Ishikawa (cell line): ENCODE measurements around the gene PROK1.
A peak's percentile ranks its signal among the peaks of the same experiment; 100 is the strongest.

ENCODE experiments used
- CEBPB ChIP-seq: IDR thresholded peaks from 2 replicates; pipeline ENCODE4 v1.6.1; 2012
- CREB1 ChIP-seq: IDR thresholded peaks from 2 replicates; pipeline ENCODE4 v1.6.1; 2012; ENCODE audit warnings: low read depth
- EGR1 ChIP-seq: IDR thresholded peaks from 2 replicates; pipeline ENCODE4 v1.6.1; 2012
- EP300 ChIP-seq: IDR thresholded peaks from 2 replicates; pipeline ENCODE4 v1.6.1; 2012; ENCODE audit warnings: borderline replicate concordance
- FOXM1 ChIP-seq: IDR thresholded peaks from 2 replicates; pipeline ENCODE4 v1.6.1; 2012; ENCODE audit warnings: low read depth, borderline replicate concordance
- MAX ChIP-seq: IDR thresholded peaks from 2 replicates; pipeline ENCODE4 v1.6.1; 2012
- NFIC ChIP-seq: IDR thresholded peaks from 2 replicates; pipeline ENCODE4 v1.6.1; 2012
- RAD21 ChIP-seq: IDR thresholded peaks from 2 replicates; pipeline ENCODE4 v1.6.1; 2012; ENCODE audit warnings: low read depth
- REST ChIP-seq: IDR thresholded peaks from 2 replicates; pipeline ENCODE4 v1.6.1; 2012; ENCODE audit warnings: low read depth, mild to moderate bottlenecking
- TAF1 ChIP-seq: IDR thresholded peaks from 2 replicates; pipeline ENCODE4 v1.6.1; 2012; ENCODE audit warnings: low read depth, mild to moderate bottlenecking
- TCF12 ChIP-seq: IDR thresholded peaks from 2 replicates; pipeline ENCODE4 v1.6.1; 2012; ENCODE audit warnings: low read depth
- TEAD4 ChIP-seq: IDR thresholded peaks from 2 replicates; pipeline ENCODE4 v1.6.1; 2012
- USF1 ChIP-seq: IDR thresholded peaks from 2 replicates; pipeline ENCODE4 v1.6.1; 2012
- YY1 ChIP-seq: IDR thresholded peaks from 2 replicates; pipeline ENCODE4 v1.6.1; 2012; ENCODE audit warnings: low read depth
- ZBTB7A ChIP-seq: IDR thresholded peaks from 2 replicates; pipeline ENCODE4 v1.6.1; 2012; ENCODE audit warnings: low read depth

The PROK1 gene

GRCh38 chr1:110443451-110443850 is 7.5 kb upstream of the PROK1 start:
- no peak for TF ChIP-seq FOXM1
- no peak for TF ChIP-seq REST
- no peak for TF ChIP-seq YY1
- TF ChIP-seq MAX: no peak
- TF ChIP-seq CREB1: no peak
- TF ChIP-seq TAF1: no peak
- no peak for TF ChIP-seq CEBPB
- TF ChIP-seq ZBTB7A: no peak
- no peak for TF ChIP-seq TEAD4
- TF ChIP-seq EP300: no peak
- no peak for TF ChIP-seq EGR1
- TF ChIP-seq TCF12: no peak
- no peak for TF ChIP-seq USF1
- no peak for TF ChIP-seq NFIC

- no peak for TF ChIP-seq TEAD4
Observed at GRCh38 chr1:110444561-110444960, 6.4 kb upstream of the PROK1 start.

GRCh38 chr1:110449661-110450651 is 993 bp upstream of the PROK1 start:
- TF ChIP-seq MAX (no peak), RAD21 (no peak), YY1 (no peak), CEBPB (no peak), CREB1 (no peak)

- TF ChIP-seq ZBTB7A (no peak), REST (no peak)
Observed at GRCh38 chr1:110452330-110452729, 1.4 kb downstream of the PROK1 start.

GRCh38 chr1:110453829-110454228 is 2.9 kb downstream of the PROK1 start:
- TF ChIP-seq NFIC (no peak), CREB1 (no peak), MAX (no peak), YY1 (no peak), FOXM1 (no peak), EGR1 (no peak), RAD21 (no peak)

GRCh38 chr1:110454328-110454727 is 3.4 kb downstream of the PROK1 start:
- TF ChIP-seq USF1: 0 out of 2 replicates have a peak, but pooled peaks have one; percentile 6
- no peak for TF ChIP-seq TEAD4

GRCh38 chr1:110455151-110455550 is 4.2 kb downstream of the PROK1 start:
- TF ChIP-seq FOXM1: no peak
- TF ChIP-seq REST: no peak
- no peak for TF ChIP-seq TCF12
- no peak for TF ChIP-seq TAF1
- no peak for TF ChIP-seq YY1
